DOHH2 (cell line): ENCODE measurements around the gene PDZRN4.

ENCODE experiments used
- H3F3A ChIP-seq: fragments of 200-600 bp; sonication (generic), shearing (Covaris generic); 2 replicates; pipeline ENCODE4 v1.6.0; 2016; ENCODE audit warnings: antibody characterized with exemption, mild to moderate bottlenecking; ENCODE audit not compliant: control insufficient read depth, insufficient read depth
- H3K27ac ChIP-seq: fragments of 200-600 bp; sonication (generic); 2 replicates; pipeline ENCODE4 v1.5.1; 2014; ENCODE audit warnings: low read depth, mild to moderate bottlenecking, low read length, moderate library complexity
- H3K27me3 ChIP-seq: fragments of 200-600 bp; sonication (generic); 2 replicates; pipeline ENCODE4 v1.6.1; 2014; ENCODE audit warnings: mild to moderate bottlenecking, low read length, mixed read lengths; ENCODE audit not compliant: control insufficient read depth
- H3K36me3 ChIP-seq: fragments of 200-600 bp; sonication (generic); 2 replicates; pipeline ENCODE4 v1.6.1; 2014; ENCODE audit warnings: mild to moderate bottlenecking, low read length, moderate library complexity, mixed read lengths; ENCODE audit not compliant: control insufficient read depth
- H3K4me1 ChIP-seq: fragments of 200-600 bp; sonication (generic); 2 replicates; pipeline ENCODE4 v1.6.1; 2014; ENCODE audit warnings: mild to moderate bottlenecking, low read length, mixed read lengths; ENCODE audit not compliant: control insufficient read depth
- H3K4me2 ChIP-seq: fragments of 200-600 bp; sonication (generic); 2 replicates; pipeline ENCODE4 v1.6.0; 2014; ENCODE audit warnings: mild to moderate bottlenecking, low read length, moderate library complexity
- H3K4me3 ChIP-seq: fragments of 200-600 bp; sonication (generic); 2 replicates; pipeline ENCODE4 v1.5.1; 2014; ENCODE audit warnings: mild to moderate bottlenecking, low read length, mixed read lengths
- H3K79me2 ChIP-seq: fragments of 200-600 bp; sonication (generic); 2 replicates; pipeline ENCODE4 v1.6.1; 2014; ENCODE audit warnings: mild to moderate bottlenecking, low read length, mixed read lengths; ENCODE audit not compliant: control insufficient read depth
- H3K9me2 ChIP-seq: fragments of 200-600 bp; sonication (generic); replicated peaks from 2 replicates; pipeline ENCODE4 v1.6.1; 2014; ENCODE audit warnings: mild to moderate bottlenecking, low read length, mixed read lengths; ENCODE audit not compliant: control insufficient read depth
- H3K9me3 ChIP-seq: fragments of 200-600 bp; sonication (generic); 2 replicates; pipeline ENCODE4 v1.6.1; 2014; ENCODE audit warnings: antibody characterized with exemption, low read length, mixed read lengths; ENCODE audit not compliant: control insufficient read depth, insufficient read depth
- H4K20me1 ChIP-seq: fragments of 200-600 bp; sonication (generic); 2 replicates; pipeline ENCODE4 v1.6.0; 2014; ENCODE audit warnings: low read depth, mild to moderate bottlenecking, antibody characterized with exemption, low read length, moderate library complexity; ENCODE audit not compliant: control insufficient read depth, insufficient read depth
- EZH2phosphoT487 ChIP-seq: fragments of 200-600 bp; sonication (generic); IDR thresholded peaks from 2 replicates; pipeline ENCODE4 v1.6.1; 2017; ENCODE audit warnings: borderline replicate concordance, mild to moderate bottlenecking, antibody characterized with exemption, low read length, moderate library complexity, mixed read lengths
- TF ChIP-seq, protein P1 (sequence below): fragments of 200-600 bp; sonication (generic); IDR thresholded peaks from one replicate; pipeline ENCODE4 v1.5.1; 2014; ENCODE audit warnings: antibody characterized with exemption, mild to moderate bottlenecking, low read depth, low read length; ENCODE audit not compliant: poor library complexity, severe bottlenecking

The PDZRN4 gene

GRCh38 chr12:41566703-41567102, 378.6 kb downstream of the PDZRN4 start:
- no peak overlapping the region for H3K4me2 ChIP-seq
- no peaks in the 10 kb centered on the region for H4K20me1 ChIP-seq
- no peaks in the 10 kb centered on the region for H3K36me3 ChIP-seq
- no peak overlapping the region for H3K4me3 ChIP-seq
- H3K4me1 ChIP-seq, result no peaks in the 10 kb centered on the region
- H3K27ac ChIP-seq, result no peak overlapping the region
- TF ChIP-seq EZH2phosphoT487, result no peak
- TF ChIP-seq, protein P1, sequence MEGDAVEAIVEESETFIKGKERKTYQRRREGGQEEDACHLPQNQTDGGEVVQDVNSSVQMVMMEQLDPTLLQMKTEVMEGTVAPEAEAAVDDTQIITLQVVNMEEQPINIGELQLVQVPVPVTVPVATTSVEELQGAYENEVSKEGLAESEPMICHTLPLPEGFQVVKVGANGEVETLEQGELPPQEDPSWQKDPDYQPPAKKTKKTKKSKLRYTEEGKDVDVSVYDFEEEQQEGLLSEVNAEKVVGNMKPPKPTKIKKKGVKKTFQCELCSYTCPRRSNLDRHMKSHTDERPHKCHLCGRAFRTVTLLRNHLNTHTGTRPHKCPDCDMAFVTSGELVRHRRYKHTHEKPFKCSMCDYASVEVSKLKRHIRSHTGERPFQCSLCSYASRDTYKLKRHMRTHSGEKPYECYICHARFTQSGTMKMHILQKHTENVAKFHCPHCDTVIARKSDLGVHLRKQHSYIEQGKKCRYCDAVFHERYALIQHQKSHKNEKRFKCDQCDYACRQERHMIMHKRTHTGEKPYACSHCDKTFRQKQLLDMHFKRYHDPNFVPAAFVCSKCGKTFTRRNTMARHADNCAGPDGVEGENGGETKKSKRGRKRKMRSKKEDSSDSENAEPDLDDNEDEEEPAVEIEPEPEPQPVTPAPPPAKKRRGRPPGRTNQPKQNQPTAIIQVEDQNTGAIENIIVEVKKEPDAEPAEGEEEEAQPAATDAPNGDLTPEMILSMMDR, result no peak
- H3K27me3 ChIP-seq, result no peaks in the 10 kb centered on the region
- H3K9me3 ChIP-seq, result no peaks in the 10 kb centered on the region
- no peaks in the 10 kb centered on the region for H3K79me2 ChIP-seq
- H3K9me2 ChIP-seq, result no peaks in the 10 kb centered on the region
- H3F3A ChIP-seq, result no peaks in the 10 kb centered on the region

DNA sequence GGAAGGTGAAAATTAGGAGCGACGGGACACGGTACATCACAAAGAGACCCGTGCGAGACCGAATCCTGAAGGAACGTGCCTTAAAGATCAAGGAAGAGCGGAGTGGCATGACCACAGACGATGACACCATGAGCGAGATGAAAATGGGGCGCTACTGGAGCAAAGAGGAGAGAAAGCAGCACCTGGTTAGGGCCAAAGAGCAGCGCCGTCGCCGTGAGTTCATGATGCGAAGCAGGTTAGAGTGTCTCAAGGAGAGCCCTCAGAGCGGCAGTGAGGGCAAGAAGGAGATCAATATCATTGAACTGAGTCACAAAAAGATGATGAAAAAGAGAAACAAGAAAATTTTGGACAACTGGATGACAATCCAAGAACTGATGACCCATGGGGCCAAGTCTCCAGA, 385.3 kb downstream of the PDZRN4 start:
- no peaks in the 10 kb centered on the region for H3K36me3 ChIP-seq
- no peaks in the 10 kb centered on the region for H3K4me1 ChIP-seq

GRCh38 chr12:41576925-41577324, 388.8 kb downstream of the PDZRN4 start:
- Histone ChIP-seq H3K9me3 (no peaks in the 10 kb centered on the region), H3K36me3 (no peaks in the 10 kb centered on the region), H3K4me2 (no peak overlapping the region), H3F3A (no peaks in the 10 kb centered on the region), H3K4me3 (no peak overlapping the region), H3K27ac (no peak overlapping the region), H3K4me1 (no peaks in the 10 kb centered on the region), H3K27me3 (no peaks in the 10 kb centered on the region), H3K9me2 (no peaks in the 10 kb centered on the region), H3K79me2 (no peaks in the 10 kb centered on the region), H4K20me1 (no peaks in the 10 kb centered on the region)
- no peak for TF ChIP-seq EZH2phosphoT487
- TF ChIP-seq, protein P1, result no peak

More for the DNA sequence above, 385.3 kb downstream of the PDZRN4 start:
- no peaks in the 10 kb centered on the region for H3K9me2 ChIP-seq
- no peak overlapping the region for H3K27ac ChIP-seq
- H4K20me1 ChIP-seq, result no peaks in the 10 kb centered on the region
- no peak overlapping the region for H3K4me2 ChIP-seq
- no peaks in the 10 kb centered on the region for H3K79me2 ChIP-seq
- no peaks in the 10 kb centered on the region for H3K27me3 ChIP-seq
- no peaks in the 10 kb centered on the region for H3K9me3 ChIP-seq
- H3F3A ChIP-seq, result no peaks in the 10 kb centered on the region
- H3K4me3 ChIP-seq, result no peak overlapping the region
- no peak for TF ChIP-seq EZH2phosphoT487
- TF ChIP-seq, protein P1, result no peak

- Histone ChIP-seq H3F3A (no peaks in the 10 kb centered on the region), H3K27ac (no peak overlapping the region), H3K4me1 (no peaks in the 10 kb centered on the region), H3K9me3 (no peaks in the 10 kb centered on the region), H3K4me2 (no peak overlapping the region), H3K36me3 (no peaks in the 10 kb centered on the region), H4K20me1 (no peaks in the 10 kb centered on the region), H3K4me3 (no peak overlapping the region), H3K79me2 (no peaks in the 10 kb centered on the region), H3K9me2 (no peaks in the 10 kb centered on the region), H3K27me3 (no peaks in the 10 kb centered on the region)
- TF ChIP-seq, protein P1, result no peak
- no peak for TF ChIP-seq EZH2phosphoT487
These were observed 389.9 kb downstream of the PDZRN4 start for GRCh38 chr12:41577995-41578394.
